ENCODE results near the gene FBLN5.

The FBLN5 gene

DNA sequence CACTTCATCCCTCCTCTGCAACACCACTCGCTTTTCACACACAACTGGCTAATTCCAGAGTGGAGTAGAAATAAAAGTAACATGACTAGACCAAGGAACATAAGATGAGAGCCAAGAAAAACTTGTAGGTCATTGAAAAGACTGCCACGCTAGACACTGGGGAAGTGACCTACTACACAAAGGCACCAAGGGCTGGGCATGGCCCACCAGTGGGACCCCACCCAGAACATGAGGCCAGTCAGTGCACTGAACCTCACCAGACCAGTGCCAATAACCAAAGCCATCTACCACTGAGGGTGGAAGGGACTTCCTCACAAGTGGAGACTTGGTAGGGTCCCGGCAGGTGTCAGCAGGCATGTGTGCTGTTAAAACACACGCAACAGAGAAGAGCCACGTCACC is 19.7 kb downstream of the FBLN5 start:
- ChIA-PET CTCF (no interaction called here), POLR2A (no interaction called here)
- H3K4me3 ChIP-seq (ENCODE audit: low read depth, low read length), result no peak overlapping the region
- DNase-seq (ENCODE audit: low read depth, low spot score), result no peak
- TF ChIP-seq, protein P1, sequence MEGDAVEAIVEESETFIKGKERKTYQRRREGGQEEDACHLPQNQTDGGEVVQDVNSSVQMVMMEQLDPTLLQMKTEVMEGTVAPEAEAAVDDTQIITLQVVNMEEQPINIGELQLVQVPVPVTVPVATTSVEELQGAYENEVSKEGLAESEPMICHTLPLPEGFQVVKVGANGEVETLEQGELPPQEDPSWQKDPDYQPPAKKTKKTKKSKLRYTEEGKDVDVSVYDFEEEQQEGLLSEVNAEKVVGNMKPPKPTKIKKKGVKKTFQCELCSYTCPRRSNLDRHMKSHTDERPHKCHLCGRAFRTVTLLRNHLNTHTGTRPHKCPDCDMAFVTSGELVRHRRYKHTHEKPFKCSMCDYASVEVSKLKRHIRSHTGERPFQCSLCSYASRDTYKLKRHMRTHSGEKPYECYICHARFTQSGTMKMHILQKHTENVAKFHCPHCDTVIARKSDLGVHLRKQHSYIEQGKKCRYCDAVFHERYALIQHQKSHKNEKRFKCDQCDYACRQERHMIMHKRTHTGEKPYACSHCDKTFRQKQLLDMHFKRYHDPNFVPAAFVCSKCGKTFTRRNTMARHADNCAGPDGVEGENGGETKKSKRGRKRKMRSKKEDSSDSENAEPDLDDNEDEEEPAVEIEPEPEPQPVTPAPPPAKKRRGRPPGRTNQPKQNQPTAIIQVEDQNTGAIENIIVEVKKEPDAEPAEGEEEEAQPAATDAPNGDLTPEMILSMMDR (IDR thresholded peaks at IDR 0.05; ENCODE audit: insufficient read depth, low read length, missing control alignments), result no peak

DNA sequence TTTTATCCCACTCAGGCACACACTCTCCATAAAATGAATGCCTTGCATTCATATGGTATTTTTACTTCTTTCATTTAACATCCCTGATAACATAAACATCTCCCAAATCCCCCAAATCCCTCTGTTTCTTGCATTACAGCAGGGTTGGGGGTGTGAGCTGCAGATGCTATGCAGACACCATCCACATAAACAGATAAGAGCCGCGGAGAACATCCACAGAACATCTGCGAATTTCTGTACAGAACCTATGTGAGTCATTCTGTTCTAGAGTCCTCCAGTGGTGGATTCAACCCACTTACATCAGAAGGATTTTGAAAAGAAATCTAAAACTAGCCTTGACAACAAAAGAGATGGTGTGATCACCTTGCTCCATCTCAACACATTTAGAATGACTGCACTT is 20.3 kb downstream of the FBLN5 start:
- ChIA-PET CTCF (interaction anchor here (1.4 kb wide), 1 partner anchor 46 kb away, joined by 3 read pairs; no protein-coding TSS in a partner anchor), POLR2A (no interaction called here)
- DNase-seq (ENCODE audit: low read depth, low spot score), result no peak
- TF ChIP-seq, protein P1 (IDR thresholded peaks at IDR 0.05; ENCODE audit: insufficient read depth, low read length, missing control alignments), result no peak
- H3K4me3 ChIP-seq (ENCODE audit: low read depth, low read length), result no peak overlapping the region

DNA sequence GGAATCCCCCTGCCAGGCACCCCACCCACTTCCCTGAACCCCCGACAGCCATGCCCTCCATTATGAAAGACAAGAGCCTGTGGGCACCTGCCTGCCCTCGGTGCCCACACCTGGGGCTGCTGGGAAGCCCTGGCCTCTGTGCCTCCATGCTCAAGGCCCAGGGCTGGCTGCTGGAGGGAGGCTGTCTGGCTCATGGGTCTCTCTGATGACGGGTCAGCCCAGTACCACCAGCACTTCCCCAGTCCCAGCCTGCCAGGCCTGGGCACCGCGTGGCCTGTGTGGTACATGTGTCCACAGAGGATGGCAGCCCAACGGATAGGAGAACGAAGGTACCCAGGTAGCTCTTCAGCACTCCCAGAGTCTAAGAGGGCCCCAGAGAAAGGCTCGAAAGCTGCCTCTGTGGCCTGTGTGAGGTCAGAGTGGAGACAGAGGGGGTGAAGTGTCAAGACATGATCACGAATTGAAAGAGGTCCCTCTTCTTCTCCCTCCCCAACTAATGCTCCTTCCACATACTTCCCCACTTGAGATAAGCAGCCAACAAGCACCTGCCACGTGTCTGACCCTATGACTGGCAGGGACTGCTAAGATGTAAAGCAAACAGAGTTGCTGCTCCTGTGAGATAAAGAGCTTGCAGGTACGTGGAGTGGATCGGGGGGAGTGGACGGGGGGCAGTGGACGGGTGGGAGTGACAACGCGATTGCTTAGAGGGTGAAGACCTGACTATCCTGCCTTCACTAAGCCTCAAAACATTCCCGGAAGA is 21.2 kb downstream of the FBLN5 start:
- no peak for DNase-seq (ENCODE audit: low read depth, low spot score)
- ChIA-PET CTCF (interaction anchor here (1.4 kb wide), 1 partner anchor 47 kb away, joined by 3 read pairs; no protein-coding TSS in a partner anchor), POLR2A (no interaction called here)
- TF ChIP-seq, protein P1 (IDR thresholded peaks at IDR 0.05; ENCODE audit: insufficient read depth, low read length, missing control alignments), result no peak
- no peak overlapping the region for H3K4me3 ChIP-seq (ENCODE audit: low read depth, low read length)

DNA sequence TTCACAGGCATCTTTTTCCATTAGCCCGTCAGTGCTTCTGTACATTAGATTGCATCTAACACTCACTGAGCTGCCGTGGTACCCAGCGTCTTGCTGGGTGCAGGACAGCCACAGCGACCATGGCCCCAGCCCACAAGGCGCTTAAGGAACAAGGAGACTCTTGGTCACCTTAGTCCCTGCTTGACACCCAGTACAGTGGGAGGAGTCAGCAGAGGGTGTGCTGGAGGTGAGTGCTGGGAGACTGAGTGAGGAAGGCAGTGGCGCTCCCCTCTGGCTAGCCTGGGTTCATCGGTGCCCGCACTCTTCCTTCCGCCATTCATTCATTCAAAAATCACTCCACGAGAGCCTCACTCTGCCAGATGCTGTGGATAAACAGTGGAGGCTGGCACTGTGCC is 21.8 kb downstream of the FBLN5 start:
- TF ChIP-seq, protein P1 (IDR thresholded peaks at IDR 0.05; ENCODE audit: insufficient read depth, low read length, missing control alignments), result no peak
- CTCF ChIA-PET, result interaction anchor here (0.6 to 1.4 kb wide), 3 partner anchors 11 to 48 kb away, joined by 3 to 4 read pairs (median 3); no protein-coding TSS in a partner anchor
- H3K4me3 ChIP-seq (ENCODE audit: low read depth, low read length), result no peak overlapping the region
- no peak for DNase-seq (ENCODE audit: low read depth, low spot score)
- POLR2A ChIA-PET, result no interaction called here

DNA sequence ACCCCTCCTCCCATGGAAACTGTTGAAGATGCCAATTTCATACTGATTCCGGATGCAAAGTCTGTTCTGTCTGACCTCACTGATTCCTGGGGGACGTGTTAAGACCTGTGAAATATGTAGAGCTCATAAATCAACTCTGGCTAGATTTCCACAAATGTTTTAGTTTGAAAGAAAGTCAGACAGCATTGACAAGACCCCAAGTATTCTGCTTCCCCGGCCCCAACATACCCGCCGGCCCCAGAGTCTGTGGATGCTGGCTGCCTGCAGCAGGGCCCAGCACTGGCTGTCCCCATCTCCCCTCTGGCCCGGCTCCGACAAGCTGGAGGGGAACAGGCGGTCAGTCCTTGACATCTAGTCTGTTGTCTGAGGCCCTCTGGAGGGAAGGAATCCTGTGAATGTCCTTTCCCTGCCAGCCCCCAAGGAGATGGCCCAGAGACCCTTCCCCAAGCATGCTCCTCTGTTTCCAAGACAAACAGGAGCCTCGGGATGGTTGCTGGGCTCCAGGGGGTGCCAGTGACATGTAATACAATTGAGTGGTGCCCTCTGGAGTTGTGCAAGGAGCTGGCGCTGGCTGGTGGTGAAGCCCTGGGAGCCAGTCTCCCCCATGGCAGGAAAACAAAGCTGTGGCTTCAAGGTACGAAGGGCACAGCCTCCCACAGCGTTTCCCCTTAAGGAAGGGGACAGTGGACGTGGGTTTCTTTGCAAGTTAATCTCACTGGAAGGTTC is 22.3 kb downstream of the FBLN5 start:
- DNase-seq (ENCODE audit: low read depth, low spot score), result no peak
- no peak overlapping the region for H3K4me3 ChIP-seq (ENCODE audit: low read depth, low read length)
- POLR2A ChIA-PET, result interaction anchor here (0.7 kb wide), 1 partner anchor 128 kb away, joined by 4 read pairs; no protein-coding TSS in a partner anchor
- CTCF ChIA-PET, result interaction anchor here (0.6 to 1.1 kb wide), 3 partner anchors 11 to 14 kb away, joined by 3 to 4 read pairs (median 3); no protein-coding TSS in a partner anchor
- TF ChIP-seq, protein P1 (IDR thresholded peaks at IDR 0.05; ENCODE audit: insufficient read depth, low read length, missing control alignments), result no peak

DNA sequence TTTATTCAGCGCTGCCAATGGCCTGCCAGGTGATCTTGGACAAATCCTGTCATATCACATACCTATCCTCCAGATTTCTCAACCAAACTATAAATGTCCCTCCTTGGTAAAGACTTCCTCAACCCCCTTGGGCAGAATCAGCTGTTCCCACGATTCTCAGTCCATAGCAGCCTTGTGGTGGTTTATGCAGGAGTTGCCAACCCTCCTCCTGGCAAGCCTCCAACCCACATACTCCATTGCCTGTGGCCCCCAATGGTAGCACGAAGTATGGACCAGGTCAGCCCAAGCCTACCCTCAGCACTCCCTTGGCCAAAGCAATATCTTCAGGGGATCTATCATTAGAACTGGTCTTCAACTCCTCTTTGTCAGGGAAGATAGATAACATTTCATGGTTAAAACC is 27.0 kb downstream of the FBLN5 start:
- H3K4me3 ChIP-seq (ENCODE audit: low read depth, low read length), result no peak overlapping the region
- TF ChIP-seq, protein P1 (IDR thresholded peaks at IDR 0.05; ENCODE audit: insufficient read depth, low read length, missing control alignments), result no peak
- POLR2A ChIA-PET, result no interaction called here
- DNase-seq (ENCODE audit: low read depth, low spot score), result no peak
- CTCF ChIA-PET, result no interaction called here

Data from AG04449 (cell line).